GM12891 (cell line): ENCODE data around the gene FGF16.

Experiments used
- POLR2A ChIP-seq: IDR thresholded peaks from 2 replicates; pipeline ENCODE4 v1.6.1; 2011; ENCODE audit warnings: low read depth, low read length, control low read depth
- POLR2AphosphoS5 ChIP-seq: IDR thresholded peaks from 2 replicates; pipeline ENCODE4 v1.6.1; 2011; ENCODE audit warnings: low read depth, low read length, control low read depth
- POU2F2 ChIP-seq: IDR thresholded peaks from 2 replicates; pipeline ENCODE4 v1.6.1; 2011; ENCODE audit warnings: low read depth, mild to moderate bottlenecking, control low read depth, low read length, moderate library complexity

- TF ChIP-seq POLR2AphosphoS5 (no peak), POU2F2 (no peak), POLR2A (no peak)
Observed at GRCh38 chrX:77505227-77505626, 58.0 kb downstream of the FGF16 start.
